ENCODE results near the gene PDE2A.

The PDE2A gene

GRCh38 chr11:72613977-72614376, 60.2 kb downstream of the PDE2A start:
- peak; percentile 85 for FAIRE-seq
- peak; percentile 86 for DNase-seq (ENCODE audit: insufficient read length)
- TF ChIP-seq POLR2A (IDR thresholded peaks at IDR 0.05; ENCODE audit: low read depth, low read length): no peak
- no peak for TF ChIP-seq POLR2AphosphoS5 (IDR thresholded peaks at IDR 0.05; ENCODE audit: low read depth, low read length)
- TF ChIP-seq TAF1 (IDR thresholded peaks at IDR 0.05; ENCODE audit: borderline replicate concordance, low read depth, low read length): no peak

- no peak for TF ChIP-seq POLR2A (IDR thresholded peaks at IDR 0.05; ENCODE audit: low read depth, low read length)
- TF ChIP-seq POLR2AphosphoS5 (IDR thresholded peaks at IDR 0.05; ENCODE audit: low read depth, low read length): no peak
- TF ChIP-seq TAF1 (IDR thresholded peaks at IDR 0.05; ENCODE audit: borderline replicate concordance, low read depth, low read length): no peak
- no peak for DNase-seq (ENCODE audit: insufficient read length)
- no peak for FAIRE-seq
Measured at GRCh38 chr11:72613450-72613849, 60.8 kb downstream of the PDE2A start.

DNA sequence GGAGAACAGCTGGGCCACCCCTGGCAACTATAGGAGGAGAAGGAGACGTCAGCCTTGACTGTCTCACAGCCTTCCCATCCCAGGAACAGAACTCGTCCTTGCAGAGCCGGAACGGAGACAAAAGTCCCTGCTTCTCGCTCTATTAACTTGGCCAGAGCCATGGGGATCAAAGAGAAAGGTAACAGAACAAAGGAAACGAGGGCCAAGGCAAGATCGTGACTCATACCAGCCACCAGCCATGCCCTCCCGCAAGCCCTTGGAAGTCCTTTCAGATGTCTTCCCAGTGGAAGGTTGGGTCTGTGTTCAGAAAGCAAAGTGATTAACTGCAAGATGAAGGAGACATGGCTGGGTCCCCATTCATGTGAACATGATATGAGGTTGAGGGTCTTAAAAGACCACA, 64.7 kb downstream of the PDE2A start:
- DNase-seq (ENCODE audit: insufficient read length) (no peak), FAIRE-seq (no peak)
- TF ChIP-seq POLR2A (IDR thresholded peaks at IDR 0.05; ENCODE audit: low read depth, low read length) (no peak), POLR2AphosphoS5 (IDR thresholded peaks at IDR 0.05; ENCODE audit: low read depth, low read length) (no peak), TAF1 (IDR thresholded peaks at IDR 0.05; ENCODE audit: borderline replicate concordance, low read depth, low read length) (no peak)

GRCh38 chr11:72609045-72609444, 65.2 kb downstream of the PDE2A start:
- DNase-seq (ENCODE audit: insufficient read length) (no peak), FAIRE-seq (peak; percentile 21)
- TF ChIP-seq TAF1 (IDR thresholded peaks at IDR 0.05; ENCODE audit: borderline replicate concordance, low read depth, low read length): no peak

- FAIRE-seq (no peak), DNase-seq (ENCODE audit: insufficient read length) (no peak)
- TF ChIP-seq TAF1 (IDR thresholded peaks at IDR 0.05; ENCODE audit: borderline replicate concordance, low read depth, low read length) (no peak), POLR2AphosphoS5 (IDR thresholded peaks at IDR 0.05; ENCODE audit: low read depth, low read length) (no peak), POLR2A (IDR thresholded peaks at IDR 0.05; ENCODE audit: low read depth, low read length) (no peak)
Measured at GRCh38 chr11:72607496-72607895, 66.7 kb downstream of the PDE2A start.

DNA sequence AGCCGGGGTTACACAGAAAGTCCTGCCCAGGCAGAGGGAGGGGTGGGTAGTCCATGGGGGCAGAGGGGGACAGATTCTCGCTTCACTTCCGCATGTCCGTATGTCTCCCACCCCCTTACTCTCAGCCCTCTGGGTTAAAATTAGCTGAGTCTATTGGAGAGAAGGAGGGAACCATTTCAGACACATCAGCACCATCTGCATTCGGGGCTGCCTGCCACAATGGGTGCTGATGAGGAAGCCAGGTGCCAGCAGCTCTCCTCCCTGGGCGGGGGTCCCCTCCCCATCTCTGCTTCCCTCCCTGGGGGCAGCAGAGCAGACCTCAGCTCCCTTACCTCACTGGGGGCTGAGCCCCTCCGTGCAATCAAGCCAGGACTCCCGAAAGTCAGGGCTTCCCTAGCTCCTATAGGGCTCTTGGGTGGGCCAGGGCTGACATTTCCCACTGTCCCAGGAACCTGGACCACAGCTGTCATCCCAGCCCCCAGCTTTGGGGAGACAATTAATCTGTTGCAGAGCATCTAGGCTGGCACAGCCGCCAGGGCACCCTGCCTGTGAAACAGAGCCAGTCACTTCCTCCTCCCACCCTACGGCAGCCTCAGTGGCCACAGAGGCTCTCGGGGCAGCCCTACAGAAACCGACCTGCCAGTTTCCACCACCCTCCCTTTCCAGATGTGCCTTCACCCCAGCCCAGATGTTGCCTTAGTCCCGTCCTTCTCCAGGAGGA, 67.3 kb downstream of the PDE2A start:
- FAIRE-seq (no peak), DNase-seq (ENCODE audit: insufficient read length) (no peak)
- TF ChIP-seq POLR2A (IDR thresholded peaks at IDR 0.05; ENCODE audit: low read depth, low read length): no peak
- TF ChIP-seq TAF1 (IDR thresholded peaks at IDR 0.05; ENCODE audit: borderline replicate concordance, low read depth, low read length): no peak
- TF ChIP-seq POLR2AphosphoS5 (IDR thresholded peaks at IDR 0.05; ENCODE audit: low read depth, low read length): no peak

DNA sequence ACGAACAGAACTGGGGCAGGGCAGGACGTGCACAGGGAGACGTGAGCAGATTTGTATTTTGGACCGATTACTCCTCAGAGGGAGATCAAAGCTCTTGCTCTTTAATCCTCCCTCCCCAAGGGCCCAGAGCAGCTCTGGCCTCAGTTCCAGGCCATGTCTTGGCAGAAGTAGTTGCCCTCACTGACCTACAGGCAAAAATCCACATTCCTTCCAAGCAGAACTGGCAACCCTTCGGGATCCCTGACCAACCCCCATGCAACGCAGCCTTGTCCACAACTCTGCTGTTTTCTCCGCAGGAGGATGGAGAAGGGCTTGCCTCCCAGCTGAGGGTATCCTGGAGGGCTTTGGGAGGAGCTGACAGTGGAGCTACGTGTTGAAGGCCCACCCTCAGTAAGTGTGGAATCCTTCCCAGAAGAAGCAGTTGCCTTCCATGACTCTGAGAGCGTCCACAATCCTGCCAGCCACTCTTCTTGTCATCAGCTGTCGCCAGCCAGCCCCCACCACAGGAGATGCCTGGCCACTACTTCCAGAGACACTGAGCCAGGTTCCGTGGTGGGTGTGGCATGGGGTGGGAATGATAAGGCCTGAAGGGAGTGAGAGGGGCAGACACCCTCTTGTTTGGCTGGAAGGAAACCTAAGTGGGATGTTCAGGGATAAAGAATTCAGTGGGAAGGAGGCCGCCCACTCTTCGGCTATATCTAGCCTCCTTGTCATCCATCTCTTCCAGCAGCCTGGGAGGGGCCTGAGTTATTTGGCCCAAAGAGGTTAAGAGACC, 68.1 kb downstream of the PDE2A start:
- DNase-seq (ENCODE audit: insufficient read length) (no peak), FAIRE-seq (no peak)
- TF ChIP-seq POLR2AphosphoS5 (IDR thresholded peaks at IDR 0.05; ENCODE audit: low read depth, low read length): no peak
- no peak for TF ChIP-seq TAF1 (IDR thresholded peaks at IDR 0.05; ENCODE audit: borderline replicate concordance, low read depth, low read length)
- no peak for TF ChIP-seq POLR2A (IDR thresholded peaks at IDR 0.05; ENCODE audit: low read depth, low read length)

GRCh38 chr11:72604256-72604655, 70.0 kb downstream of the PDE2A start:
- no peak for TF ChIP-seq TAF1 (IDR thresholded peaks at IDR 0.05; ENCODE audit: borderline replicate concordance, low read depth, low read length)
- no peak for TF ChIP-seq POLR2A (IDR thresholded peaks at IDR 0.05; ENCODE audit: low read depth, low read length)
- no peak for TF ChIP-seq POLR2AphosphoS5 (IDR thresholded peaks at IDR 0.05; ENCODE audit: low read depth, low read length)
- DNase-seq (ENCODE audit: insufficient read length): no peak
- FAIRE-seq: no peak

DNA sequence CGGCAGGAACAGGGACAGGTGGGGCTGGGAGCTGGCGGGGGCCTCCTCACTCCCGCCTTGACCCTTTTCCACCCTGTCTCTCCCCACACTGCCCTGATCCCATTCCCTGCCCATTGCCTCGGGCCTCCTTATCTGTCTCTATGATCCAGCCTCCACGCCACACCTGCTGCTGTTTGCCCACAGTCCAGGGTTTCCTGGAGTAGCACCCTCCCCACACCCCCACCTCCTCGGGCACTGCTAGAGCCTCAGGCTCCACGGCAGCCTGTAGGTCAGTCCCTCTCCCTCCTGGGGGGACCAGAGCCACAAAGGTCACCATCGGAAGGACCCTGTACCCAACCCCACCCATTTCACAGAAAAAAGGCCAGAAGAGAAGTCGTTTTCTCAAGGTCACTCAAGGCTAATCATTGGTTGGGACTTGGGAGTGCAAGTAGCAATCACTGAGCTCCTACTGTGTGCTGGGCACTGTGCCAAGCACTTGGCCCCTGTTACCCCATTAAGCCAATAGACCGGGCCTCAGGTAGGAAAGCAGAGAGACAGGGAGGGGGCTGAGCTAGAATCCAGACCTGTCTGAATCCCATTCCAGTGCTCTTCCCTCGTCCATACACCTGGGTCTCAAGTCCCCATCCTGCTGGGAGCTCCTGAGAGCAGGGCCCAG, 71.8 kb downstream of the PDE2A start:
- FAIRE-seq (no peak), DNase-seq (ENCODE audit: insufficient read length) (no peak)
- TF ChIP-seq TAF1 (IDR thresholded peaks at IDR 0.05; ENCODE audit: borderline replicate concordance, low read depth, low read length): no peak
- TF ChIP-seq POLR2AphosphoS5 (IDR thresholded peaks at IDR 0.05; ENCODE audit: low read depth, low read length): no peak
- no peak for TF ChIP-seq POLR2A (IDR thresholded peaks at IDR 0.05; ENCODE audit: low read depth, low read length)

- FAIRE-seq (no peak), DNase-seq (ENCODE audit: insufficient read length) (no peak)
- no peak for TF ChIP-seq POLR2AphosphoS5 (IDR thresholded peaks at IDR 0.05; ENCODE audit: low read depth, low read length)
- no peak for TF ChIP-seq TAF1 (IDR thresholded peaks at IDR 0.05; ENCODE audit: borderline replicate concordance, low read depth, low read length)
- TF ChIP-seq POLR2A (IDR thresholded peaks at IDR 0.05; ENCODE audit: low read depth, low read length): no peak
Measured at GRCh38 chr11:72600557-72600956, 73.7 kb downstream of the PDE2A start.

- no peak for TF ChIP-seq TAF1 (IDR thresholded peaks at IDR 0.05; ENCODE audit: borderline replicate concordance, low read depth, low read length)
- DNase-seq (ENCODE audit: insufficient read length) (no peak), FAIRE-seq (no peak)
Measured at GRCh38 chr11:72599325-72600117, 74.7 kb downstream of the PDE2A start.
